ACC112 (cell line): Measurements from ENCODE around the gene IQCE.
"Not testable (repeated sequence)": the region's sequence is repeated elsewhere in the genome, so short reads cannot be mapped to it uniquely, and the experiment has no call there.

Experiments
- H2AFZ ChIP-seq: fragments of 200-600 bp; sonication (generic); one replicate; pipeline ENCODE4 v1.6.0; 2017; ENCODE audit warnings: antibody characterized with exemption, low read length; ENCODE audit not compliant: unreplicated experiment
- H3K27ac ChIP-seq: fragments of 200-600 bp; sonication (generic); 2 replicates; pipeline ENCODE4 v1.5.1; 2014; ENCODE audit warnings: low read depth, mild to moderate bottlenecking, antibody characterized with exemption, low read length, moderate library complexity
- H3K27me3 ChIP-seq: fragments of 200-600 bp; sonication (generic); 2 replicates; pipeline ENCODE4 v1.6.1; 2014; ENCODE audit warnings: mild to moderate bottlenecking, antibody characterized with exemption, low read length, moderate library complexity, mixed read lengths; ENCODE audit not compliant: insufficient read depth
- H3K36me3 ChIP-seq: fragments of 200-600 bp; sonication (generic); 2 replicates; pipeline ENCODE4 v1.6.1; 2016; ENCODE audit warnings: mild to moderate bottlenecking, antibody characterized with exemption, low read length, moderate library complexity, mixed read lengths; ENCODE audit not compliant: insufficient read depth
- H3K4me1 ChIP-seq: fragments of 200-600 bp; sonication (generic); one replicate; pipeline ENCODE4 v1.6.1; 2016; ENCODE audit warnings: low read length, mixed read lengths; ENCODE audit not compliant: insufficient read depth, unreplicated experiment, control insufficient read depth
- H3K4me3 ChIP-seq: fragments of 200-600 bp; sonication (generic); 2 replicates; pipeline ENCODE4 v1.5.1; 2014; ENCODE audit warnings: mild to moderate bottlenecking, low read depth, low read length
- H3K79me2 ChIP-seq: fragments of 200-600 bp; sonication (generic); one replicate; pipeline ENCODE4 v1.6.0; 2016; ENCODE audit warnings: low read length; ENCODE audit not compliant: control insufficient read depth, unreplicated experiment, insufficient read depth

The IQCE gene

GRCh38 chr7:2535872-2536627, 22.7 kb upstream of the IQCE start:
- not testable (repeated sequence) for H3K36me3 ChIP-seq, H3K27ac ChIP-seq

GRCh38 chr7:2537981-2538851, 20.6 kb upstream of the IQCE start:
- H3K4me1 ChIP-seq: no peaks in the 10 kb centered on the region
- H3K27me3 ChIP-seq: no peaks in the 10 kb centered on the region
- no peaks in the 10 kb centered on the region for H3K36me3 ChIP-seq
- no peak overlapping the region for H3K4me3 ChIP-seq
- H2AFZ ChIP-seq: no peak overlapping the region
- no peaks in the 10 kb centered on the region for H3K79me2 ChIP-seq
- H3K27ac ChIP-seq: no peak overlapping the region

More at GRCh38 chr7:2535872-2536627, 22.7 kb upstream of the IQCE start:
- not testable (repeated sequence) for H2AFZ ChIP-seq, H3K27me3 ChIP-seq, H3K79me2 ChIP-seq, H3K4me3 ChIP-seq, H3K4me1 ChIP-seq

GRCh38 chr7:2539031-2539911, 19.5 kb upstream of the IQCE start:
- H3K27me3 ChIP-seq: no peaks in the 10 kb centered on the region
- no peaks in the 10 kb centered on the region for H3K4me1 ChIP-seq
- no peaks in the 10 kb centered on the region for H3K36me3 ChIP-seq
- H3K79me2 ChIP-seq: no peaks in the 10 kb centered on the region
- no peak overlapping the region for H3K27ac ChIP-seq
- H2AFZ ChIP-seq: no peak overlapping the region
- H3K4me3 ChIP-seq: no peak overlapping the region

- no peak overlapping the region for H3K4me3 ChIP-seq
- no peaks in the 10 kb centered on the region for H3K4me1 ChIP-seq
- H3K79me2 ChIP-seq: no peaks in the 10 kb centered on the region
- no peaks in the 10 kb centered on the region for H3K36me3 ChIP-seq
- no peak overlapping the region for H2AFZ ChIP-seq
- no peak overlapping the region for H3K27ac ChIP-seq
- H3K27me3 ChIP-seq: no peaks in the 10 kb centered on the region
Measured at GRCh38 chr7:2540133-2540532, 18.6 kb upstream of the IQCE start.

GRCh38 chr7:2540641-2541051, 18.1 kb upstream of the IQCE start:
- Histone ChIP-seq H3K27me3 (no peaks in the 10 kb centered on the region), H2AFZ (no peak overlapping the region), H3K27ac (no peak overlapping the region), H3K36me3 (no peaks in the 10 kb centered on the region), H3K4me3 (no peak overlapping the region), H3K4me1 (no peaks in the 10 kb centered on the region), H3K79me2 (no peaks in the 10 kb centered on the region)

GRCh38 chr7:2541291-2542010, 17.3 kb upstream of the IQCE start:
- Histone ChIP-seq H2AFZ (no peak overlapping the region), H3K4me1 (no peaks in the 10 kb centered on the region), H3K27ac (no peak overlapping the region), H3K79me2 (no peaks in the 10 kb centered on the region), H3K27me3 (no peaks in the 10 kb centered on the region), H3K36me3 (no peaks in the 10 kb centered on the region), H3K4me3 (no peak overlapping the region)

- no peaks in the 10 kb centered on the region for H3K27me3 ChIP-seq
- H3K4me3 ChIP-seq: no peak overlapping the region
- no peaks in the 10 kb centered on the region for H3K79me2 ChIP-seq
- H2AFZ ChIP-seq: no peak overlapping the region
- H3K27ac ChIP-seq: no peak overlapping the region
- H3K4me1 ChIP-seq: no peaks in the 10 kb centered on the region
- 0 out of 2 replicates have a peak, but pooled peaks cover under 1% of the 10 kb centered on the region for H3K36me3 ChIP-seq
Measured at GRCh38 chr7:2542011-2542915, 16.5 kb upstream of the IQCE start.

- no peak overlapping the region for H3K27ac ChIP-seq
- H3K27me3 ChIP-seq: no peaks in the 10 kb centered on the region
- no peak overlapping the region for H3K4me3 ChIP-seq
- H3K36me3 ChIP-seq: peaks cover 3% of the 10 kb centered on the region; the same call in 1 of the 2 replicates
- H3K79me2 ChIP-seq: no peaks in the 10 kb centered on the region
- no peaks in the 10 kb centered on the region for H3K4me1 ChIP-seq
- H2AFZ ChIP-seq: no peak overlapping the region
Measured at GRCh38 chr7:2542916-2543871, 15.6 kb upstream of the IQCE start.
